ENCODE measurements around the gene MAML3.
A peak's percentile ranks its signal among the peaks of the same experiment; 100 is the strongest.

Gene MAML3

GRCh38 chr4:139814323-139815015 lies 339.5 kb downstream of the MAML3 start:
- H3K4me3 ChIP-seq (replicated peaks; ENCODE audit: low read depth, low read length), result no peak overlapping the region
- peak; percentile 65 for DNase-seq (ENCODE audit: low read depth)
- TF ChIP-seq CTCF (IDR thresholded peaks at IDR 0.05; ENCODE audit: low read length, missing control alignments), result no peak

GRCh38 chr4:139813881-139814280 lies 340.1 kb downstream of the MAML3 start:
- TF ChIP-seq CTCF (IDR thresholded peaks at IDR 0.05; ENCODE audit: low read length, missing control alignments), result no peak

GRCh38 chr4:139810710-139811109 lies 343.3 kb downstream of the MAML3 start:
- H3K4me3 ChIP-seq (replicated peaks; ENCODE audit: low read depth, low read length), result no peak overlapping the region
- DNase-seq (ENCODE audit: low read depth), result no peak
- TF ChIP-seq CTCF (IDR thresholded peaks at IDR 0.05; ENCODE audit: low read length, missing control alignments), result no peak

More at GRCh38 chr4:139813881-139814280, 340.1 kb downstream of the MAML3 start:
- H3K4me3 ChIP-seq (replicated peaks; ENCODE audit: low read depth, low read length), result no peak overlapping the region
- DNase-seq (ENCODE audit: low read depth), result no peak

GRCh38 chr4:139809757-139810140 lies 344.2 kb downstream of the MAML3 start:
- TF ChIP-seq CTCF (IDR thresholded peaks at IDR 0.05; ENCODE audit: low read length, missing control alignments), result no peak

GRCh38 chr4:139808808-139809756 lies 344.9 kb downstream of the MAML3 start:
- TF ChIP-seq CTCF (IDR thresholded peaks at IDR 0.05; ENCODE audit: low read length, missing control alignments), result no peak
- peak; percentile 20 for DNase-seq (ENCODE audit: low read depth)
- H3K4me3 ChIP-seq (replicated peaks; ENCODE audit: low read depth, low read length), result no peak overlapping the region

More at GRCh38 chr4:139809757-139810140, 344.2 kb downstream of the MAML3 start:
- no peak for DNase-seq (ENCODE audit: low read depth)
- H3K4me3 ChIP-seq (replicated peaks; ENCODE audit: low read depth, low read length), result no peak overlapping the region

GRCh38 chr4:139808381-139808807 lies 345.6 kb downstream of the MAML3 start:
- no peak for DNase-seq (ENCODE audit: low read depth)
- H3K4me3 ChIP-seq (replicated peaks; ENCODE audit: low read depth, low read length), result no peak overlapping the region
- TF ChIP-seq CTCF (IDR thresholded peaks at IDR 0.05; ENCODE audit: low read length, missing control alignments), result no peak
